GM23338 (cell line): Measurements from ENCODE around the gene PIK3CG. TPM values are rescaled to one million over a fixed set of nuclear protein-coding genes. Genes with fewer than 3 reads are reported as not detected.
A peak's percentile ranks its signal among the peaks of the same experiment; 100 is the strongest.

Source experiments
- ATAC-seq: fragments of 200-7000 bp; cut with Tn5 transposase; 3 replicates; pipeline ENCODE4 v1.9.1; 2020
- DNase-seq: peaks from one replicate; pipeline ENCODE4 v3.0.0-alpha.2; 2015; ENCODE audit warnings: low spot score
- H2AFZ ChIP-seq: fragments of 200-600 bp; sonication (generic); 2 replicates; pipeline ENCODE4 v1.8.0; 2016; ENCODE audit warnings: antibody characterized with exemption, mild to moderate bottlenecking, moderate library complexity
- H3F3A ChIP-seq: fragments of 200-600 bp; sonication (generic); replicated peaks from 2 replicates; pipeline ENCODE4 v1.8.0; 2017; ENCODE audit warnings: antibody characterized with exemption, mixed run types, low read depth
- H3K27ac ChIP-seq: fragments of 200-600 bp; sonication (generic); 2 replicates; pipeline ENCODE4 v1.6.1; 2016; ENCODE audit warnings: low read depth
- H3K27me3 ChIP-seq: fragments of 200-600 bp; sonication (generic); 2 replicates; pipeline ENCODE4 v1.8.0; 2016; ENCODE audit warnings: mild to moderate bottlenecking, mixed run types, moderate library complexity; ENCODE audit not compliant: insufficient read depth
- H3K36me3 ChIP-seq: fragments of 200-600 bp; sonication (generic); 2 replicates; pipeline ENCODE4 v1.8.0; 2016; ENCODE audit warnings: mild to moderate bottlenecking; ENCODE audit not compliant: insufficient read depth
- H3K4me1 ChIP-seq: fragments of 200-600 bp; sonication (generic); 2 replicates; pipeline ENCODE4 v1.8.0; 2016; ENCODE audit warnings: mild to moderate bottlenecking, moderate library complexity; ENCODE audit not compliant: insufficient read depth
- H3K4me2 ChIP-seq: fragments of 200-600 bp; sonication (generic); 2 replicates; pipeline ENCODE4 v1.7.1; 2017; ENCODE audit warnings: mixed run types
- H3K4me3 ChIP-seq: fragments of 200-600 bp; sonication (generic); 2 replicates; pipeline ENCODE4 v1.6.1; 2016; ENCODE audit warnings: mixed run types
- H3K79me2 ChIP-seq: fragments of 200-600 bp; sonication (generic); replicated peaks from 2 replicates; pipeline ENCODE4 v1.8.0; 2017; ENCODE audit warnings: mild to moderate bottlenecking; ENCODE audit not compliant: insufficient read depth
- H3K9me2 ChIP-seq: fragments of 200-600 bp; sonication (generic); 2 replicates; pipeline ENCODE4 v1.8.0; 2017; ENCODE audit not compliant: insufficient read depth
- H4K20me1 ChIP-seq: fragments of 200-600 bp; sonication (generic); replicated peaks from 2 replicates; pipeline ENCODE4 v1.8.0; 2017; ENCODE audit warnings: mild to moderate bottlenecking; ENCODE audit not compliant: insufficient read depth
- H3K27ac Mint-ChIP-seq: 2 replicates; pipeline ENCODE4 v1.8.0; 2020; ENCODE audit warnings: inconsistent platforms, mild to moderate bottlenecking, moderate library complexity, mixed read lengths
- H3K27me3 Mint-ChIP-seq: 3 replicates; pipeline ENCODE4 v1.8.0; 2022; ENCODE audit warnings: low read depth, mild to moderate bottlenecking, moderate library complexity, mixed read lengths, inconsistent platforms; ENCODE audit not compliant: insufficient read depth, poor library complexity
- H3K36me3 Mint-ChIP-seq: 3 replicates; pipeline ENCODE4 v1.8.0; 2021; ENCODE audit warnings: low read depth, mild to moderate bottlenecking, inconsistent platforms, moderate library complexity, mixed read lengths
- H3K4me1 Mint-ChIP-seq: 3 replicates; pipeline ENCODE4 v1.8.0; 2020; ENCODE audit warnings: mild to moderate bottlenecking, inconsistent platforms, mixed read lengths
- H3K4me3 Mint-ChIP-seq: 3 replicates; pipeline ENCODE4 v1.8.0; 2021; ENCODE audit warnings: moderate library complexity, mild to moderate bottlenecking, inconsistent platforms, mixed read lengths
- H3K9me3 Mint-ChIP-seq: 3 replicates; pipeline ENCODE4 v1.8.0; 2020; ENCODE audit warnings: moderate library complexity, mild to moderate bottlenecking, inconsistent platforms, mixed read lengths
- CREB1 ChIP-seq: fragments of 250-450 bp; sonication (Bioruptor Pico); IDR thresholded peaks from 2 replicates; pipeline ENCODE4 v1.5.0; 2020; ENCODE audit warnings: low read depth, mild to moderate bottlenecking, moderate library complexity
- EZH2 ChIP-seq: fragments of 200-600 bp; sonication (generic); IDR thresholded peaks from one replicate; pipeline ENCODE4 v1.8.0; 2017; ENCODE audit warnings: antibody characterized with exemption, mild to moderate bottlenecking, low read depth; ENCODE audit not compliant: unreplicated experiment
- EZH2phosphoT487 ChIP-seq: fragments of 200-600 bp; sonication (generic); IDR thresholded peaks from one replicate; pipeline ENCODE4 v1.8.1; 2018; ENCODE audit warnings: antibody characterized with exemption; ENCODE audit not compliant: unreplicated experiment
- JUNB ChIP-seq: IDR thresholded peaks from one replicate; pipeline ENCODE4 v1.6.1; 2016; ENCODE audit warnings: antibody characterized with exemption; ENCODE audit not compliant: unreplicated experiment
- NANOG ChIP-seq: IDR thresholded peaks from 2 replicates; pipeline ENCODE4 v1.6.1; 2016; ENCODE audit warnings: antibody characterized with exemption, borderline replicate concordance
- POLR2AphosphoS5 ChIP-seq: IDR thresholded peaks from 2 replicates; pipeline ENCODE4 v1.6.1; 2016; ENCODE audit warnings: antibody characterized with exemption, low read depth
- STAT1 ChIP-seq: IDR thresholded peaks from one replicate; pipeline ENCODE4 v1.6.1; 2016; ENCODE audit warnings: antibody characterized with exemption; ENCODE audit not compliant: unreplicated experiment
- ZNF114 ChIP-seq: fragments of 250-450 bp; sonication (Bioruptor Pico); IDR thresholded peaks from 2 replicates; pipeline ENCODE4 v1.5.0; 2020; ENCODE audit warnings: mild to moderate bottlenecking, moderate library complexity
- ZNF331 ChIP-seq: fragments of 250-450 bp; sonication (Bioruptor Pico); IDR thresholded peaks from 2 replicates; pipeline ENCODE4 v1.5.0; 2020; ENCODE audit warnings: low read depth, mild to moderate bottlenecking, moderate library complexity
- polyA plus RNA-seq: library from polyadenylated mRNA; unstranded; fragments of >200 nt; fragmentation: Nextera tagmentation; extraction: Ambion mirVana; gene quantifications from 2 replicates; pipeline ENCODE4 v1.2.1, GENCODE V29; 2016
- total RNA-seq: library from RNA; depleted of rRNA; stranded (reverse); fragments of >200 nt; shearing (Covaris generic); gene quantifications from 2 replicates; pipeline ENCODE4 v1.2.3, GENCODE V29; 2014
- TF ChIP-seq, protein P1 (sequence below): fragments of 250-450 bp; sonication (Bioruptor Pico); IDR thresholded peaks from 2 replicates; pipeline ENCODE4 v1.5.0; 2020; ENCODE audit warnings: mild to moderate bottlenecking, moderate library complexity
- TF ChIP-seq, protein P2 (sequence below): IDR thresholded peaks from 2 replicates; pipeline ENCODE4 v1.6.1; 2016; ENCODE audit warnings: antibody characterized with exemption
- TF ChIP-seq, protein P3 (sequence below): IDR thresholded peaks from one replicate; pipeline ENCODE4 v1.6.1; 2018; ENCODE audit warnings: antibody characterized with exemption; ENCODE audit not compliant: unreplicated experiment
- TF ChIP-seq, protein P4 (sequence below), 2 experiments: fragments of 200-600 bp in 1 of 2; sonication (generic) in 1 of 2; conservative IDR thresholded peaks; 2 replicates each; pipeline versions ENCODE4 v1.5.1 to v1.6.1; 2016 to 2017; ENCODE audit warnings: antibody characterized with exemption in 2 of 2, low read depth in 2 of 2, mild to moderate bottlenecking in 2 of 2, moderate library complexity in 1 of 2

The PIK3CG gene
- total and polyA plus RNA-seq, 2 experiments from 2014 or later, result not detected

DNA sequence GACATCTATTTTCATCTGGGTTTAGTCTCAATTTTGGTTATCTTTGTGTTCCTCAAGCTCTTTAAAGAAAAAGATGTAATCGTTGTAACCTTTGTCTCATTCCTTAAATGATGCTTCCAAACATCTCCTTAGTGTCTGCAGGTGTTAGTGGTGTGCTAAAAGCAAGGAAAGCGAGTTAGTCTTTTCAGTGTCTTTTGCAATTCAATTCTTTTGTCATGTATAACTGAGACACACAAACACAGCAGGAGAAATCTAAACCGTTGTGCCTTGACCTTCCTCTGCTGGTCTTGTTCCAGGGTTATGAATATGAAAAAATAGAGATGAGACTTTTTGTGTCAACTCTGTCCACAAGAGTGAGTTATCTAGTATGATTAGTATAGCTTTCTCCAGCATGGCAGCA, 40.7 kb downstream of the PIK3CG start:
- Histone ChIP-seq H3K4me3 (peak overlapping the region; percentile 7; the same call in 1 of the 2 replicates), H3K4me1 (peaks cover 24% of the 10 kb centered on the region), H3K27ac (no peak overlapping the region), H3K4me2 (peak overlapping the region; percentile 31), H4K20me1 (no peaks in the 10 kb centered on the region), H3K9me2 (no peaks in the 10 kb centered on the region), H2AFZ (no peak overlapping the region), H3K27me3 (peaks cover 14% of the 10 kb centered on the region), H3K36me3 (no peaks in the 10 kb centered on the region), H3K79me2 (no peaks in the 10 kb centered on the region), H3F3A (no peaks in the 10 kb centered on the region)
- TF ChIP-seq, protein P1, sequence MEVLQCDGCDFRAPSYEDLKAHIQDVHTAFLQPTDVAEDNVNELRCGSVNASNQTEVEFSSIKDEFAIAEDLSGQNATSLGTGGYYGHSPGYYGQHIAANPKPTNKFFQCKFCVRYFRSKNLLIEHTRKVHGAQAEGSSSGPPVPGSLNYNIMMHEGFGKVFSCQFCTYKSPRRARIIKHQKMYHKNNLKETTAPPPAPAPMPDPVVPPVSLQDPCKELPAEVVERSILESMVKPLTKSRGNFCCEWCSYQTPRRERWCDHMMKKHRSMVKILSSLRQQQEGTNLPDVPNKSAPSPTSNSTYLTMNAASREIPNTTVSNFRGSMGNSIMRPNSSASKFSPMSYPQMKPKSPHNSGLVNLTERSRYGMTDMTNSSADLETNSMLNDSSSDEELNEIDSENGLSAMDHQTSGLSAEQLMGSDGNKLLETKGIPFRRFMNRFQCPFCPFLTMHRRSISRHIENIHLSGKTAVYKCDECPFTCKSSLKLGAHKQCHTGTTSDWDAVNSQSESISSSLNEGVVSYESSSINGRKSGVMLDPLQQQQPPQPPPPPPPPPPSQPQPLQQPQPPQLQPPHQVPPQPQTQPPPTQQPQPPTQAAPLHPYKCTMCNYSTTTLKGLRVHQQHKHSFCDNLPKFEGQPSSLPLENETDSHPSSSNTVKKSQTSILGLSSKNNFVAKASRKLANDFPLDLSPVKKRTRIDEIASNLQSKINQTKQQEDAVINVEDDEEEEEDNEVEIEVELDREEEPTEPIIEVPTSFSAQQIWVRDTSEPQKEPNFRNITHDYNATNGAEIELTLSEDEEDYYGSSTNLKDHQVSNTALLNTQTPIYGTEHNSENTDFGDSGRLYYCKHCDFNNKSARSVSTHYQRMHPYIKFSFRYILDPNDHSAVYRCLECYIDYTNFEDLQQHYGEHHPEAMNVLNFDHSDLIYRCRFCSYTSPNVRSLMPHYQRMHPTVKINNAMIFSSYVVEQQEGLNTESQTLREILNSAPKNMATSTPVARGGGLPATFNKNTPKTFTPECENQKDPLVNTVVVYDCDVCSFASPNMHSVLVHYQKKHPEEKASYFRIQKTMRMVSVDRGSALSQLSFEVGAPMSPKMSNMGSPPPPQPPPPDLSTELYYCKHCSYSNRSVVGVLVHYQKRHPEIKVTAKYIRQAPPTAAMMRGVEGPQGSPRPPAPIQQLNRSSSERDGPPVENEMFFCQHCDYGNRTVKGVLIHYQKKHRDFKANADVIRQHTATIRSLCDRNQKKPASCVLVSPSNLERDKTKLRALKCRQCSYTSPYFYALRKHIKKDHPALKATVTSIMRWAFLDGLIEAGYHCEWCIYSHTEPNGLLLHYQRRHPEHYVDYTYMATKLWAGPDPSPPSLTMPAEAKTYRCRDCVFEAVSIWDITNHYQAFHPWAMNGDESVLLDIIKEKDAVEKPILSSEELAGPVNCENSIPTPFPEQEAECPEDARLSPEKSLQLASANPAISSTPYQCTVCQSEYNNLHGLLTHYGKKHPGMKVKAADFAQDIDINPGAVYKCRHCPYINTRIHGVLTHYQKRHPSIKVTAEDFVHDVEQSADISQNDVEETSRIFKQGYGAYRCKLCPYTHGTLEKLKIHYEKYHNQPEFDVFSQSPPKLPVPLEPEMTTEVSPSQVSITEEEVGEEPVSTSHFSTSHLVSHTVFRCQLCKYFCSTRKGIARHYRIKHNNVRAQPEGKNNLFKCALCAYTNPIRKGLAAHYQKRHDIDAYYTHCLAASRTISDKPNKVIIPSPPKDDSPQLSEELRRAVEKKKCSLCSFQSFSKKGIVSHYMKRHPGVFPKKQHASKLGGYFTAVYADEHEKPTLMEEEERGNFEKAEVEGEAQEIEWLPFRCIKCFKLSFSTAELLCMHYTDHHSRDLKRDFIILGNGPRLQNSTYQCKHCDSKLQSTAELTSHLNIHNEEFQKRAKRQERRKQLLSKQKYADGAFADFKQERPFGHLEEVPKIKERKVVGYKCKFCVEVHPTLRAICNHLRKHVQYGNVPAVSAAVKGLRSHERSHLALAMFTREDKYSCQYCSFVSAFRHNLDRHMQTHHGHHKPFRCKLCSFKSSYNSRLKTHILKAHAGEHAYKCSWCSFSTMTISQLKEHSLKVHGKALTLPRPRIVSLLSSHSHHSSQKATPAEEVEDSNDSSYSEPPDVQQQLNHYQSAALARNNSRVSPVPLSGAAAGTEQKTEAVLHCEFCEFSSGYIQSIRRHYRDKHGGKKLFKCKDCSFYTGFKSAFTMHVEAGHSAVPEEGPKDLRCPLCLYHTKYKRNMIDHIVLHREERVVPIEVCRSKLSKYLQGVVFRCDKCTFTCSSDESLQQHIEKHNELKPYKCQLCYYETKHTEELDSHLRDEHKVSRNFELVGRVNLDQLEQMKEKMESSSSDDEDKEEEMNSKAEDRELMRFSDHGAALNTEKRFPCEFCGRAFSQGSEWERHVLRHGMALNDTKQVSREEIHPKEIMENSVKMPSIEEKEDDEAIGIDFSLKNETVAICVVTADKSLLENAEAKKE (CRISPR knock-in tag), result 0 out of 2 replicates have a peak, but pooled peaks have one; percentile 70
- TF ChIP-seq NANOG, result peak; percentile 85; the same call in 1 of the 2 replicates
- no peak for TF ChIP-seq STAT1
- TF ChIP-seq, protein P2, sequence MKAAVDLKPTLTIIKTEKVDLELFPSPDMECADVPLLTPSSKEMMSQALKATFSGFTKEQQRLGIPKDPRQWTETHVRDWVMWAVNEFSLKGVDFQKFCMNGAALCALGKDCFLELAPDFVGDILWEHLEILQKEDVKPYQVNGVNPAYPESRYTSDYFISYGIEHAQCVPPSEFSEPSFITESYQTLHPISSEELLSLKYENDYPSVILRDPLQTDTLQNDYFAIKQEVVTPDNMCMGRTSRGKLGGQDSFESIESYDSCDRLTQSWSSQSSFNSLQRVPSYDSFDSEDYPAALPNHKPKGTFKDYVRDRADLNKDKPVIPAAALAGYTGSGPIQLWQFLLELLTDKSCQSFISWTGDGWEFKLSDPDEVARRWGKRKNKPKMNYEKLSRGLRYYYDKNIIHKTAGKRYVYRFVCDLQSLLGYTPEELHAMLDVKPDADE, result no peak
- TF ChIP-seq JUNB, result no peak
- no peak for TF ChIP-seq ZNF114 (CRISPR knock-in tag)
- no peak for TF ChIP-seq EZH2phosphoT487
- TF ChIP-seq, protein P3, sequence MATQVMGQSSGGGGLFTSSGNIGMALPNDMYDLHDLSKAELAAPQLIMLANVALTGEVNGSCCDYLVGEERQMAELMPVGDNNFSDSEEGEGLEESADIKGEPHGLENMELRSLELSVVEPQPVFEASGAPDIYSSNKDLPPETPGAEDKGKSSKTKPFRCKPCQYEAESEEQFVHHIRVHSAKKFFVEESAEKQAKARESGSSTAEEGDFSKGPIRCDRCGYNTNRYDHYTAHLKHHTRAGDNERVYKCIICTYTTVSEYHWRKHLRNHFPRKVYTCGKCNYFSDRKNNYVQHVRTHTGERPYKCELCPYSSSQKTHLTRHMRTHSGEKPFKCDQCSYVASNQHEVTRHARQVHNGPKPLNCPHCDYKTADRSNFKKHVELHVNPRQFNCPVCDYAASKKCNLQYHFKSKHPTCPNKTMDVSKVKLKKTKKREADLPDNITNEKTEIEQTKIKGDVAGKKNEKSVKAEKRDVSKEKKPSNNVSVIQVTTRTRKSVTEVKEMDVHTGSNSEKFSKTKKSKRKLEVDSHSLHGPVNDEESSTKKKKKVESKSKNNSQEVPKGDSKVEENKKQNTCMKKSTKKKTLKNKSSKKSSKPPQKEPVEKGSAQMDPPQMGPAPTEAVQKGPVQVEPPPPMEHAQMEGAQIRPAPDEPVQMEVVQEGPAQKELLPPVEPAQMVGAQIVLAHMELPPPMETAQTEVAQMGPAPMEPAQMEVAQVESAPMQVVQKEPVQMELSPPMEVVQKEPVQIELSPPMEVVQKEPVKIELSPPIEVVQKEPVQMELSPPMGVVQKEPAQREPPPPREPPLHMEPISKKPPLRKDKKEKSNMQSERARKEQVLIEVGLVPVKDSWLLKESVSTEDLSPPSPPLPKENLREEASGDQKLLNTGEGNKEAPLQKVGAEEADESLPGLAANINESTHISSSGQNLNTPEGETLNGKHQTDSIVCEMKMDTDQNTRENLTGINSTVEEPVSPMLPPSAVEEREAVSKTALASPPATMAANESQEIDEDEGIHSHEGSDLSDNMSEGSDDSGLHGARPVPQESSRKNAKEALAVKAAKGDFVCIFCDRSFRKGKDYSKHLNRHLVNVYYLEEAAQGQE, result no peak
- TF ChIP-seq ZNF331 (CRISPR knock-in tag), result no peak
- no peak for TF ChIP-seq CREB1 (CRISPR knock-in tag)
- TF ChIP-seq, protein P4, sequence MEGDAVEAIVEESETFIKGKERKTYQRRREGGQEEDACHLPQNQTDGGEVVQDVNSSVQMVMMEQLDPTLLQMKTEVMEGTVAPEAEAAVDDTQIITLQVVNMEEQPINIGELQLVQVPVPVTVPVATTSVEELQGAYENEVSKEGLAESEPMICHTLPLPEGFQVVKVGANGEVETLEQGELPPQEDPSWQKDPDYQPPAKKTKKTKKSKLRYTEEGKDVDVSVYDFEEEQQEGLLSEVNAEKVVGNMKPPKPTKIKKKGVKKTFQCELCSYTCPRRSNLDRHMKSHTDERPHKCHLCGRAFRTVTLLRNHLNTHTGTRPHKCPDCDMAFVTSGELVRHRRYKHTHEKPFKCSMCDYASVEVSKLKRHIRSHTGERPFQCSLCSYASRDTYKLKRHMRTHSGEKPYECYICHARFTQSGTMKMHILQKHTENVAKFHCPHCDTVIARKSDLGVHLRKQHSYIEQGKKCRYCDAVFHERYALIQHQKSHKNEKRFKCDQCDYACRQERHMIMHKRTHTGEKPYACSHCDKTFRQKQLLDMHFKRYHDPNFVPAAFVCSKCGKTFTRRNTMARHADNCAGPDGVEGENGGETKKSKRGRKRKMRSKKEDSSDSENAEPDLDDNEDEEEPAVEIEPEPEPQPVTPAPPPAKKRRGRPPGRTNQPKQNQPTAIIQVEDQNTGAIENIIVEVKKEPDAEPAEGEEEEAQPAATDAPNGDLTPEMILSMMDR (conservative IDR thresholded peaks at IDR 0.05; ENCODE audit: low read depth in 2 of 2), result no peak
- no peak for TF ChIP-seq EZH2
- no peak for TF ChIP-seq POLR2AphosphoS5
- peak; percentile 93 for ATAC-seq
- Mint-ChIP-seq H3K4me1 (peaks cover 30% of the 10 kb centered on the region), H3K9me3 (no peaks in the 10 kb centered on the region; the same call in 2 of the 3 replicates), H3K4me3 (peak overlapping the region; percentile 39), H3K27ac (no peak overlapping the region), H3K36me3 (no peaks in the 10 kb centered on the region; the same call in 2 of the 3 replicates), H3K27me3 (peaks cover 10% of the 10 kb centered on the region)
- DNase-seq, result peak; percentile 72
